HG02588 (cell line): ENCODE data around the gene SCO2.

ENCODE experiments used
- ATAC-seq: cut with Tn5 transposase; IDR thresholded peaks from one replicate; pipeline ENCODE4 v1.9.1; 2021; ENCODE audit warnings: mild to moderate bottlenecking, moderate library complexity; ENCODE audit not compliant: unreplicated experiment

Gene SCO2

GRCh38 chr22:50525104-50525857, at the start of gene SCO2:
Gene SCO2 (minus strand): TSS chr22:50525598. CDS start chr22:50524411, 1,187 bp downstream.
- ATAC-seq, result peak; percentile 37

- no peak for ATAC-seq
Observed at GRCh38 chr22:50574383-50574755, 49.0 kb upstream of the SCO2 start.

GRCh38 chr22:50573491-50574382, 48.3 kb upstream of the SCO2 start:
- ATAC-seq, result no peak

GRCh38 chr22:50572965-50573364, 47.6 kb upstream of the SCO2 start:
- ATAC-seq, result no peak

- no peak for ATAC-seq
Observed at GRCh38 chr22:50571264-50572175, 46.1 kb upstream of the SCO2 start.

- ATAC-seq, result no peak
Observed at GRCh38 chr22:50570861-50571260, 45.5 kb upstream of the SCO2 start.

- ATAC-seq, result no peak
Observed at GRCh38 chr22:50569896-50570535, 44.6 kb upstream of the SCO2 start.

GRCh38 chr22:50569041-50569459, 43.7 kb upstream of the SCO2 start:
- no peak for ATAC-seq

GRCh38 chr22:50568626-50569025, 43.2 kb upstream of the SCO2 start:
- ATAC-seq, result no peak

- ATAC-seq, result no peak
Observed at GRCh38 chr22:50567721-50568252, 42.4 kb upstream of the SCO2 start.

GRCh38 chr22:50564289-50564688, 38.9 kb upstream of the SCO2 start:
- ATAC-seq, result no peak

- no peak for ATAC-seq
Observed at GRCh38 chr22:50563413-50564160, 38.2 kb upstream of the SCO2 start.

- peak; percentile 94 for ATAC-seq
Observed at GRCh38 chr22:50562523-50563412, 37.4 kb upstream of the SCO2 start, which contains the start of gene SYCE3. Gene SYCE3 (minus strand): TSS chr22:50562919. CDS start chr22:50556405, 6,514 bp downstream.

- ATAC-seq, result no peak
Observed at GRCh38 chr22:50561401-50562358, 36.3 kb upstream of the SCO2 start.

- ATAC-seq, result no peak
Observed at GRCh38 chr22:50560034-50560433, 34.6 kb upstream of the SCO2 start.

- ATAC-seq, result no peak
Observed at GRCh38 chr22:50556703-50557102, 31.3 kb upstream of the SCO2 start.

- ATAC-seq, result no peak
Observed at GRCh38 chr22:50553310-50553709, 27.9 kb upstream of the SCO2 start.
